GM19395 (cell line): ENCODE data around the gene CCDC24.

ENCODE experiments used
- ATAC-seq: cut with Tn5 transposase; IDR thresholded peaks from one replicate; pipeline ENCODE4 v1.9.1; 2021; ENCODE audit warnings: mild to moderate bottlenecking, moderate library complexity; ENCODE audit not compliant: unreplicated experiment

CCDC24 gene

GRCh38 chr1:43991476-43992231 lies at the start of gene CCDC24:
CCDC24 (plus strand) TSS chr1:43991599; CDS start chr1:43991879, 280 bp downstream.
- peak; percentile 73 for ATAC-seq

DNA sequence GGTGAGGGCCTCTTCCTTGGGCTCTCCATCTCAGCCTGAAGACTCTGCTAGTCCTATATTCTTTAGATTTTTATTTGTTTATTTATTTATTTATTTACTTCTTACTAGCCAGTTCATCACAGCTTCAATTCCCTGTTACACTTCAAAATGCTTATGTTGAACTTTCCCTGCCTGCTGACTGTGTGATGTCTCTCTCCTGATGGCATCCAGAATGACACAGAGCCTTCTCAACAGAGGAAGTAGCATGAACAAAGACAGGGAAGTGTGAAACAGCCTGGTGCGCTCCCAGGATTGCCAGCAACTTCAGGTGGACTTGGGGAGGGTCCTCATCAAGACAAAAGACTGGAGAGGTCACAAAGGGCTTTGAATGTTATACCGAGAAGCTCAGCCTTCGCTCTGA lies 49.0 kb upstream of the CCDC24 start:
- no peak for ATAC-seq

- ATAC-seq = no peak
Measured at GRCh38 chr1:43944860-43945259, 46.5 kb upstream of the CCDC24 start.

- no peak for ATAC-seq
Measured at GRCh38 chr1:43945674-43946235, 45.6 kb upstream of the CCDC24 start.

DNA sequence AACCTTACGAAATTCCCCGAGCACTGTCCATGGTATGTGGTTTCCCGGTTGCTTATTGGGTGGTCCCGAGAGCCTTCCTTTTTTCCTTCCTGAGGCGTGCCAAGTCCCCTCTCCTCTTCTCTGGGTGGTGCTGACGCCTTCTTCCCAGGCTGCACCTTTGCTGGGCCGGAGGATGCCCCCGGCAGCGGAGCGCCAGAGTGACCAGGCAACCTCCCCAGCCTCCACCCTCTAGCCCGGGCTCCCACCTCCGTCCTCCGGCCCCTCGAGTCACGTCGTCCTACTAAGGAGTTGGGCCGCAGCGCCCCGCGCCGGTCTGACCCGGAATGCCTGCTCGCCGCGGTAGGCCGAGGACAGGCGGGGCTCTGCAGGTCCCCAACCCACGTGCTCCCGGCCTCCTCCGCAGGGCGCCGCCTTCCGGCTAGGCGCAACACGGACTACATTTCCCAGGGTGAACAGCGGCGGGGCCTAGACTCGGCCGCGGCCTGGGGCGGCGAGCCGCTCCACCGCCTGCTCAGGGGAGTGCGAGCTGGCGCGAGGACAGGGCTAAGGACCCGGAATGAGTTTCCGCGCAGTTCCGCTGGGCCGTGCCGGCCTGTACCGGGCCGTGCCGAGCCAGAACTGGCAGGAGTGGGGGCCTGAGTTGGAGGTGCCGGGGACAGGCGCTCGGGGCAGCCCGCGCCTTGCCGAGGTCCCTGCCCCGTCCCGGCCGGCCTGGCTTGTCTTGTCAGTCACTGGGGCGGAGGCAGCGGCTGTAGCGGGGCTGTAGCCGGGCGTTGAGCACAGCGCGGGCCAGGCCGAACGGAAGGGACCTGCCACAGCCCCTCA lies 45.0 kb upstream of the CCDC24 start, which contains the start of gene IPO13:
Gene IPO13, plus strand, starts transcription at position 715 of the 825 bp plus-strand sequence. CDS start 651 bp downstream, outside the sequence.
- peak; percentile 92 for ATAC-seq

GRCh38 chr1:43947061-43947873 lies 44.1 kb upstream of the CCDC24 start:
- peak; percentile 42 for ATAC-seq

DNA sequence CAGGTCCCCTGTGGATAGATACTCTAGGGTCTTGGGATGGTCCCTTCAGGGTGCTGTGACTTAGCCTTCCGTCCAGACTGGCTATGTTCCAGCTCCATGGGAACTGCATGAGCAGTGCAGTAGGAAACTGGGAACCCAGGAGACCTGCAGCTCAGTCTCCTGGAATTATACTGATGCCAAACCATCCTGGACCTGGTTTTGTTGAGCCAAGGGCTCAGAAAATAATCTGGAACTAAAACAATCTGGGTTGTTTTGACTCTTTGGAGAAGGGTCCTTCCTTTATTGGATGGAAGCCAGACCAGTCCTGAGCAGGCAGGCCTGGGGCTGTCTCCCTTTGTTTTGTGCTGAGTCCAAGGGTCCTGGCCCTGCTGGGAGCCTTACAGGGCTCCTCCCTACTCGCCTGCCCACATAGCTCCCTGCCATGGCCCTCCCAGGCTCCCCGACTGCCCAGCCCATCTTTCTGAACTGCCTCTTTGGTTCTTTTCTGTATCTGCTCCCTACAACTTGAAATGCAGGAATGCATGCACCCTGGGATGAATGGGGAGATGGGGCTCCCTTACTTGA lies 43.4 kb upstream of the CCDC24 start:
- no peak for ATAC-seq

DNA sequence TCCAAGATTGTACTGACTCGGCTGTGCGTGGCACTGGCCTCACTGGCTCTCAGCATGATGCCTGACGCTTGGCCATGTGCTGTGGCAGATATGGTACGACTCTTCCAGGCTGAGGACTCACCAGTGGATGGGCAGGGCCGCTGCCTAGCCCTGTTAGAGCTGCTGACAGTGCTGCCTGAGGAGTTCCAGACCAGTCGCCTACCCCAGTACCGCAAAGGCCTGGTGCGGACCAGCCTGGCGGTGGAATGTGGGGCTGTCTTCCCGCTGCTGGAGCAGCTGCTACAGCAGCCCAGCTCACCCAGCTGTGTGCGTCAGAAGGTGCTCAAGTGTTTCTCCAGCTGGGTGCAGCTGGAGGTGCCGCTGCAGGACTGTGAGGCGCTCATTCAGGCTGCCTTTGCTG lies 41.7 kb upstream of the CCDC24 start:
- ATAC-seq = no peak

DNA sequence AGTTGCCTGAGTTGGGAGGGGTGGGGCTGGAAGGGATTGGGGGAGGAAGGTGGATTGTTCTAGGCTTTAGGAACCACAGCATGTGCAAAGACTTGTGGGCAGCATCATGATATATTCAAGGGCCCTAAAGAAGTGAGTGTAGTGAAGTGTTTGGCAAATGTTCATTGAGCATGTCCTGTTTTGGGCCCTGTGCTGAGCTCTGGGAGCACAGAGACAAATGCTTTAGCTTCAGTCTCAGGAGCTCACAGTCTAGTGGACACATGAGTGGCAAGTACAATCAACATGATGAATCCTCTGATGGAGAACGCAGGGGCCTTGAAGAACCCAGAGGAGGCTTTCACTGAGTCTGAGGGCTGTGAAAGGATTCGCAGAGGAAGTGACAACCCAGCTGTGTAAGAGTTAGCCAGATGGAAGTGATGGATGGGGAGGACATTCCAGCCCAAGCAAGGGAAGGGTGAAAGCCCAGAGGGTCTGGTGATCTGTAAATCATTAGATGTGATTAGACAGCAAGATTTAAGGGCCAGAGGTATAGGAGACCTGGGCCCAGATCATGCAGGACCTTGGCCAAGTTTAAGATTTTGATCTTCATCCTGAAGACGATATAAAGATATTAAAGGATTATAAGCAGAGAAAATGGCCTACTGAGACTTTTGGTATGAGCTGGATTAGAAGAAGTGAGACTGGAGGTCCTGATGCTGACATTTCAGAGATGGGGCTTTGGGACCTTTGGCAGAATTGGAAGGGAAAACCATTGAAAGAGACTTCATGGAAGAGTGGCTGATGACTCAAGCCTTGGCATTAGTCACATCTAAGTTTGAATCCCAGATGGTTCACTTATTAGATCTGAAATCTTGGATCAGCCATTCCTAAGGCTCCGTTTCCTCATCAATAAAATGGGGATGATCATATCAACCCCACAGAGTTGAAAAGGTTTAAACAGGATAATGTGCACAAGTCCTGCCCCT lies 40.1 kb upstream of the CCDC24 start:
- ATAC-seq = no peak

DNA sequence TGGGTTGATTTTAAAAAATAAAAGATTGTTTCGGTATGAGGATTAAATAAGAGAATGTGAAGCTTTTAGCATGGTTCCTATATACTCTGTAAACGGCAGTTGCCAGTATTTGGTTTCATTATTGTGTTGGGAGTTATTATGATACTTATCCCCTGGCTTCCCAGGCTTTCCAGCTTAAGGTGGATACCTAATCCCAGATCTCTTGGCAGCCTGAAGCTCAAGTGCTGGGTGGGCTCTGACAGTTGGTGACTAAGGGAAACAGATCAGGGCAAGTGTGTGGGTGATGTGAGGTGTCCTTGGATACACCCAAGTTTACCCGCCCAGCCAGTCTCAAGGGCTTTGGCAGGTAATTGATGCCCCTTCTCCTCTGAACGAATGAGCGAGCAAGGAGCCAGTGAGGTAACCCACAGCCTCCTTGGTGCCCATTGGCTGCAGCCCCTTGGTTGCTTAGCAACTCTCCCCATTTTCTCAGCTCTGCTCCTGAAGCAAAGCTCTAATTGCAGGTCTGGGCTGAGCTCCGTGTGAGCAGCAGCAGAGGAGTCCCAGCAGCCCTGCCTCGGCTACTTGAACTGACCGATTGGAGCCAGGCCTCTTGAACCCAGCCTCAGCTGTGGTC lies 38.6 kb upstream of the CCDC24 start:
- ATAC-seq = no peak

GRCh38 chr1:43953361-43953760 lies 38.0 kb upstream of the CCDC24 start:
- no peak for ATAC-seq

DNA sequence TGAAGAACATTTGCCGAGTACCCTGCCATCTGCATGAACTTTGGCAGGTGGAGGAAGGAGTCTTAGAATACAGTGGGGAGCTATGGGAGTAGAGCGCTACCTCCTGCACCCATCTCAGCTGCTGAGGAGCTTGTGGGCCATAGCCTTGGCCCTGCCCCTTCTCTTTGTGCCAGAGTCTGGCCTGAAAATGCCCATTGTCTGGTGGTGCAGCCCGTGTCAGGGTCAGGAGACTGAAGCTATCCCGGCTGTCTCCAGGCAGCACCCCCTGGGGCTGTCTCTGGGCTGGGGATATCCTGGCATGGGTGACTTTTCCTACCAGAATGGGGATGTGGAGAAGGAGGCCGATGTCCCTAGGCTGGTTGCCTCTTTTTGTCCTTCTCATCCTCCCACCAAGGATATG lies 37.4 kb upstream of the CCDC24 start:
- no peak for ATAC-seq

GRCh38 chr1:43956234-43956633 lies 35.2 kb upstream of the CCDC24 start:
- ATAC-seq = no peak

GRCh38 chr1:43957407-43958040 lies 33.9 kb upstream of the CCDC24 start:
- no peak for ATAC-seq

DNA sequence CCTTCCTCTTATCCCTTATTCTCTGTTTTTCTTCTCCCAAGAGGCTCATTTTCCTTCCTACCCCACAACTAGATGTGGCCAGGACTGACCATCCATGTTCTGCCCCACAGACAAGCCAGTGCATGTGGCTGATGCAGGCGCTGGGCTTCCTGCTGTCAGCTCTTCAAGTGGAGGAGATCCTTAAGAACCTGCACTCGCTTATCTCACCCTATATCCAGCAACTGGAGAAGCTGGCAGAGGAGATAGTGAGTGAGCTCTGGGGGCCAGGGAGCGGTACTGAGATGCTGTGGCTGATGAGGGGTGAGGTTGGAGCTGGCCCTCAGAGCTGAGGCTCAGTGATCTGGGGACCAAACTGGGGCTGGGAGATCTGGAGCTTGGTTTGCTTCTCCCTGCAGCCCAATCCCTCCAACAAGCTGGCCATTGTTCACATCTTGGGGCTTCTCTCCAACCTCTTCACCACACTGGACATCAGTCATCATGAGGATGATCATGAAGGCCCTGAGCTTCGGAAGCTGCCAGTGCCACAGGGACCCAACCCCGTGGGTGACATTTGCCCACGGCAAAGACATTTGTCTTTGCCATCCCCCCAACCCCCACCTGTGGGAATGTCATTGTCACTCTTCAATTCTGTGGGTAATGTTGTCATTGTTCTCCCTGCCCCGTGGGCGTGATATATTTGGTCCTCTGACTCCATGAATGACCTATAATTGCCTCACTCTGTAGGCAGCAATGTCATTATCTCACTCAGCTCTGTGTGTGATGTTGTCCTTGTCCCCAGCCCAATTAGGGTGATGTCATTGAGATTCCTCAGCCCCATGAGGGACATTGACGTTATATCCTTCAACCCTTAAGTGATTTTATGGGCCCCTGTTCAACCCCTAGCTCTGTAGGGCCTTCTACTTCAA lies 32.8 kb upstream of the CCDC24 start:
- no peak for ATAC-seq

- ATAC-seq = no peak
Measured at GRCh38 chr1:43960798-43961197, 30.6 kb upstream of the CCDC24 start.

GRCh38 chr1:43961692-43962091 lies 29.7 kb upstream of the CCDC24 start:
- ATAC-seq = no peak
